SK-N-SH (cell line): ENCODE data around the gene EPB41L5. TPM values are rescaled to one million over a fixed set of nuclear protein-coding genes. Genes with fewer than 3 reads are reported as not detected.

ENCODE experiments used
- CTCF ChIA-PET: fragments of 300-600, 350-600 bp; formaldehyde crosslinking; extraction: SDS; loops from one replicate; lab custom pipeline; 2021; lab: Yijun Ruan, JAX
- POLR2A ChIA-PET: fragments of 350-600 bp; sonication (Branson Sonifier 250); formaldehyde crosslinking; extraction: SDS; loops from one replicate; lab custom pipeline; 2020; ENCODE audit warnings: antibody characterized with exemption, inconsistent platforms; lab: Yijun Ruan, JAX
- DNase-seq: peaks from one replicate; pipeline ENCODE4 v3.0.0; 2012
- H2AFZ ChIP-seq: fragments of 200-600 bp; sonication (generic); 2 replicates; pipeline ENCODE4 v1.8.1; 2016; ENCODE audit warnings: antibody characterized with exemption, mild to moderate bottlenecking, low read depth
- H3F3A ChIP-seq: fragments of 200-600 bp; sonication (generic); replicated peaks from 2 replicates; pipeline ENCODE3; 2016; ENCODE audit warnings: antibody characterized with exemption, mild to moderate bottlenecking; ENCODE audit not compliant: insufficient read depth
- H3K27ac ChIP-seq, 2 experiments: fragments of 200-500 bp in 1 of 2; fragments of 200-600 bp in 1 of 2; sonication (Bioruptor generic) in 1 of 2; sonication (generic), shearing (Covaris generic) in 1 of 2; 2 replicates each; pipeline versions ENCODE4 v1.5.1 to v1.6.1; 2014 to 2016; ENCODE audit warnings: low read depth in 2 of 2, inconsistent platforms in 1 of 2, low read length in 1 of 2, mild to moderate bottlenecking in 1 of 2, mixed read lengths in 1 of 2
- H3K27me3 ChIP-seq: fragments of 200-600 bp; sonication (generic), shearing (Covaris generic); 2 replicates; pipeline ENCODE4 v1.6.1; 2016; ENCODE audit warnings: mixed run types; ENCODE audit not compliant: insufficient read depth
- H3K36me3 ChIP-seq, 2 experiments: fragments of 200-500 bp in 1 of 2; fragments of 200-600 bp in 1 of 2; sonication (Bioruptor generic) in 1 of 2; sonication (generic) in 1 of 2; replicated peaks in 1 of 2; 2 replicates each; pipeline versions ENCODE3 to v1.5.1; 2014 to 2016; ENCODE audit warnings: low read length in 1 of 2, mild to moderate bottlenecking in 1 of 2; ENCODE audit not compliant: insufficient read depth in 2 of 2, control insufficient read depth in 1 of 2
- H3K4me1 ChIP-seq, 2 experiments: fragments of 200-500 bp in 1 of 2; fragments of 200-600 bp in 1 of 2; sonication (Bioruptor generic) in 1 of 2; sonication (generic), shearing (Covaris generic) in 1 of 2; 2 replicates each; pipeline versions ENCODE4 v1.5.1 to v1.6.1; 2014 to 2016; ENCODE audit warnings: low read depth in 1 of 2, low read length in 1 of 2, mixed run types in 1 of 2; ENCODE audit not compliant: insufficient read depth in 2 of 2, control insufficient read depth in 1 of 2
- H3K4me2 ChIP-seq: fragments of 200-600 bp; sonication (generic), shearing (Covaris generic); 2 replicates; pipeline ENCODE4 v1.6.1; 2017; ENCODE audit warnings: mixed run types
- H3K4me3 ChIP-seq, 2 experiments: fragments of 200-500 bp in 1 of 2; fragments of 200-600 bp in 1 of 2; sonication (Bioruptor generic) in 1 of 2; sonication (generic), shearing (Covaris generic) in 1 of 2; 2 replicates each; pipeline versions ENCODE4 v1.5.1 to v1.8.1; 2014 to 2016; ENCODE audit warnings: low read depth in 2 of 2, inconsistent platforms in 1 of 2, low read length in 1 of 2, mild to moderate bottlenecking in 1 of 2, mixed read lengths in 1 of 2, moderate library complexity in 1 of 2
- H3K79me2 ChIP-seq: fragments of 200-600 bp; sonication (generic); 2 replicates; pipeline ENCODE4 v1.8.1; 2017; ENCODE audit warnings: mild to moderate bottlenecking; ENCODE audit not compliant: insufficient read depth
- H3K9ac ChIP-seq: fragments of 200-600 bp; sonication (generic); 2 replicates; pipeline ENCODE4 v1.6.1; 2017; ENCODE audit warnings: mixed run types
- H3K9me2 ChIP-seq: fragments of 200-600 bp; sonication (generic); 2 replicates; pipeline ENCODE4 v1.6.1; 2017; ENCODE audit warnings: mixed run types
- H3K9me3 ChIP-seq: fragments of 200-600 bp; sonication (generic); 2 replicates; pipeline ENCODE4 v1.6.1; 2017; ENCODE audit warnings: mixed run types, mild to moderate bottlenecking, moderate library complexity
- H4K20me1 ChIP-seq: fragments of 200-600 bp; sonication (generic); 2 replicates; pipeline ENCODE4 v1.6.1; 2017; ENCODE audit warnings: mild to moderate bottlenecking, mixed run types; ENCODE audit not compliant: insufficient read depth
- CHD2 ChIP-seq: fragments of 150-350 bp; IDR thresholded peaks from 2 replicates; pipeline ENCODE4 v1.6.1; 2018; ENCODE audit warnings: low read length; ENCODE audit not compliant: partially characterized antibody
- ELF1 ChIP-seq: IDR thresholded peaks from 2 replicates; pipeline ENCODE4 v1.4.0; 2012
- EP300 ChIP-seq, 2 experiments: IDR thresholded peaks; 2 replicates each; pipeline versions ENCODE4 v1.4.0 to v1.6.1; 2012; ENCODE audit warnings: borderline replicate concordance in 1 of 2, low read depth in 1 of 2, low read length in 1 of 2
- FOSL2 ChIP-seq: IDR thresholded peaks from 2 replicates; pipeline ENCODE4 v1.4.0; 2012; ENCODE audit warnings: low read depth, mild to moderate bottlenecking, moderate library complexity, borderline replicate concordance
- FOXM1 ChIP-seq: IDR thresholded peaks from 2 replicates; pipeline ENCODE4 v1.4.0; 2012; ENCODE audit warnings: low read depth, mild to moderate bottlenecking
- GABPA ChIP-seq: IDR thresholded peaks from 2 replicates; pipeline ENCODE4 v1.4.0; 2012; ENCODE audit warnings: low read depth, mild to moderate bottlenecking
- MEF2A ChIP-seq: IDR thresholded peaks from 2 replicates; pipeline ENCODE4 v1.4.0; 2012; ENCODE audit warnings: low read depth, borderline replicate concordance
- POLR2AphosphoS5 ChIP-seq: IDR thresholded peaks from 2 replicates; pipeline ENCODE4 v1.6.1; 2012; ENCODE audit warnings: low read depth, low read length
- RAD21 ChIP-seq: IDR thresholded peaks from 2 replicates; pipeline ENCODE4 v1.6.1; 2012; ENCODE audit warnings: mild to moderate bottlenecking, low read length
- RCOR1 ChIP-seq: fragments of 150-350 bp; IDR thresholded peaks from 2 replicates; pipeline ENCODE4 v1.6.1; 2017; ENCODE audit warnings: antibody characterized with exemption, low read length
- RXRA ChIP-seq: IDR thresholded peaks from 2 replicates; pipeline ENCODE4 v1.4.0; 2012; ENCODE audit warnings: low read depth, mild to moderate bottlenecking, borderline replicate concordance
- SIN3A ChIP-seq: IDR thresholded peaks from 2 replicates; pipeline ENCODE4 v1.6.1; 2012; ENCODE audit warnings: low read depth, mild to moderate bottlenecking, low read length, moderate library complexity, borderline replicate concordance
- SMC3 ChIP-seq: IDR thresholded peaks from 2 replicates; pipeline ENCODE4 v1.6.1; 2012; ENCODE audit warnings: low read depth, low read length, improper control_type of control experiment
- TCF12 ChIP-seq: IDR thresholded peaks from 2 replicates; pipeline ENCODE4 v1.4.0; 2012
- WGBS: methylation state at CpG from one replicate; pipeline ENCODE4 v1.1.6; 2017; ENCODE audit warnings: low lambda C conversion rate; 5-methylcytosine and 5-hydroxymethylcytosine counted together
- polyA plus RNA-seq, 3 experiments: library from polyadenylated mRNA; depleted of rRNA; stranded (reverse); fragments of >200 nt; gene quantifications; 2 replicates each; pipeline ENCODE4 v1.2.3, GENCODE V29; 2012
- TF ChIP-seq, protein P1 (sequence below): fragments of 200-600 bp; sonication (generic); IDR thresholded peaks from 2 replicates; pipeline ENCODE4 v1.6.1; 2017; ENCODE audit warnings: antibody characterized with exemption, mild to moderate bottlenecking, moderate library complexity
- TF ChIP-seq, protein P2 (sequence below): IDR thresholded peaks from 2 replicates; pipeline ENCODE4 v1.4.0; 2012; ENCODE audit warnings: low read depth, borderline replicate concordance
- TF ChIP-seq, protein P3 (sequence below): fragments of 150-350 bp; IDR thresholded peaks from 2 replicates; pipeline ENCODE4 v1.6.1; 2017; ENCODE audit warnings: antibody characterized with exemption, low read length, low read depth, borderline replicate concordance
- TF ChIP-seq, protein P4 (sequence below): IDR thresholded peaks from 2 replicates; pipeline ENCODE4; 2012

The EPB41L5 gene
- polyA plus RNA-seq, 1 of the 3 experiments (the other 2 are of a cell fraction): 5.3 TPM

DNA sequence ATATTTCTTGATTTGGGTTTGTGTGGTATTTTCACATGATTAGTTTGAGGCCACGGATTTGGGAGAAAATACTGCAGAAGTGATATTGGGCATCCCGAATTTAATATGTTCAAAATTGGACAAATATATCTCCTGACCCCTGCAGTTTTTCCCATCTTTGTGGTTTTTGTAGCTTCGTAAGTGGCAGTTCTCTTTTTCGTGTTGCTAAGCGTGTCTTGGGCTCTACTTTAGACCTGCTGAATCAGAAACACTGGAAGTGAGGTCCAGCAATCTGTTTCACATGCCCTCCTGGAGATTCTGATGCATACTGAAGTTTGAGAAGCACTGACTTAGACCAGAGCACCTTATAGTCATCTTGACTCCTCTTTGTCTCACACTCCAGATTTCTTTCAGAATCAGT, 98.3 kb downstream of the EPB41L5 start (continued):
- TF ChIP-seq RCOR1: no peak
- TF ChIP-seq, protein P1, sequence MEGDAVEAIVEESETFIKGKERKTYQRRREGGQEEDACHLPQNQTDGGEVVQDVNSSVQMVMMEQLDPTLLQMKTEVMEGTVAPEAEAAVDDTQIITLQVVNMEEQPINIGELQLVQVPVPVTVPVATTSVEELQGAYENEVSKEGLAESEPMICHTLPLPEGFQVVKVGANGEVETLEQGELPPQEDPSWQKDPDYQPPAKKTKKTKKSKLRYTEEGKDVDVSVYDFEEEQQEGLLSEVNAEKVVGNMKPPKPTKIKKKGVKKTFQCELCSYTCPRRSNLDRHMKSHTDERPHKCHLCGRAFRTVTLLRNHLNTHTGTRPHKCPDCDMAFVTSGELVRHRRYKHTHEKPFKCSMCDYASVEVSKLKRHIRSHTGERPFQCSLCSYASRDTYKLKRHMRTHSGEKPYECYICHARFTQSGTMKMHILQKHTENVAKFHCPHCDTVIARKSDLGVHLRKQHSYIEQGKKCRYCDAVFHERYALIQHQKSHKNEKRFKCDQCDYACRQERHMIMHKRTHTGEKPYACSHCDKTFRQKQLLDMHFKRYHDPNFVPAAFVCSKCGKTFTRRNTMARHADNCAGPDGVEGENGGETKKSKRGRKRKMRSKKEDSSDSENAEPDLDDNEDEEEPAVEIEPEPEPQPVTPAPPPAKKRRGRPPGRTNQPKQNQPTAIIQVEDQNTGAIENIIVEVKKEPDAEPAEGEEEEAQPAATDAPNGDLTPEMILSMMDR: no peak
- TF ChIP-seq, protein P2, sequence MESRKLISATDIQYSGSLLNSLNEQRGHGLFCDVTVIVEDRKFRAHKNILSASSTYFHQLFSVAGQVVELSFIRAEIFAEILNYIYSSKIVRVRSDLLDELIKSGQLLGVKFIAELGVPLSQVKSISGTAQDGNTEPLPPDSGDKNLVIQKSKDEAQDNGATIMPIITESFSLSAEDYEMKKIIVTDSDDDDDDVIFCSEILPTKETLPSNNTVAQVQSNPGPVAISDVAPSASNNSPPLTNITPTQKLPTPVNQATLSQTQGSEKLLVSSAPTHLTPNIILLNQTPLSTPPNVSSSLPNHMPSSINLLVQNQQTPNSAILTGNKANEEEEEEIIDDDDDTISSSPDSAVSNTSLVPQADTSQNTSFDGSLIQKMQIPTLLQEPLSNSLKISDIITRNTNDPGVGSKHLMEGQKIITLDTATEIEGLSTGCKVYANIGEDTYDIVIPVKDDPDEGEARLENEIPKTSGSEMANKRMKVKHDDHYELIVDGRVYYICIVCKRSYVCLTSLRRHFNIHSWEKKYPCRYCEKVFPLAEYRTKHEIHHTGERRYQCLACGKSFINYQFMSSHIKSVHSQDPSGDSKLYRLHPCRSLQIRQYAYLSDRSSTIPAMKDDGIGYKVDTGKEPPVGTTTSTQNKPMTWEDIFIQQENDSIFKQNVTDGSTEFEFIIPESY: no peak

DNA sequence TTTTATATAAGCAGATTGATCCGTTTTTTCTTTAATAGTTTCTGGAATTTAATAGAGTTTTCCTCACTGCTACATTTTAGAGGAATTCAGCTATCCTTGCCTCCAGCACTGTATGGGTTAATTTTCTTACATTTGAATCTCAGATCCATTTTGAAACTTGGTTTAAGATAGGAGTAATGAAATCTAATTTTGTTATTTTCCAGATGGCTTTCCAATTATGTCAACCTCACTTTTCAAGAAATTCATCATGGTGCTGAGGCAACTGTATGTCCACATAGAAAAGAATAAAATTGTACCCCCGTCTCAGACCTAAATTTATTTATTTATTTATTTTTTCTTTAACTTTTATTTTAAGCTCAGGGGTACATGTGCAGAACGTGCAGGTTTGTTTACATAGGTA, 105.1 kb downstream of the EPB41L5 start:
- no peaks in the 10 kb centered on the region for H3K9me2 ChIP-seq
- H3K4me2 ChIP-seq: no peak overlapping the region
- TF ChIP-seq CHD2 (peak; percentile 32), TCF12 (0 out of 2 replicates have a peak, but pooled peaks have one; percentile 21), RCOR1 (peak; percentile 51; the same call in 1 of the 2 replicates), EP300 (IDR thresholded peaks at IDR 0.05; ENCODE audit: borderline replicate concordance in 1 of 2, low read depth in 1 of 2, low read length in 1 of 2) (peak in 1 of 2 experiments; percentile 62; a peak in 2 of 4 replicates), SMC3 (no peak)
- ChIA-PET POLR2A (no interaction called here), CTCF (interaction anchor here (1.3 to 1.4 kb wide), 2 partner anchors 57 to 195 kb away, joined by 3 to 5 read pairs; no protein-coding TSS in a partner anchor)
- DNase-seq: peak; percentile 25
- H3K27me3 ChIP-seq: no peaks in the 10 kb centered on the region
- peak overlapping the region in 1 of 2 experiments; percentile 67; a peak in 1 of 4 replicates for H3K27ac ChIP-seq
- no peaks in the 10 kb centered on the region for H3K79me2 ChIP-seq
- WGBS: 47% methylated on average over 3 of the region's 3 CpGs
- H3K9me3 ChIP-seq: no peaks in the 10 kb centered on the region
- no peak overlapping the region for H2AFZ ChIP-seq
- H3K9ac ChIP-seq: no peak overlapping the region
- no peaks in the 10 kb centered on the region for H4K20me1 ChIP-seq
- H3K36me3 ChIP-seq: peaks cover 0 to 5% of the 10 kb centered on the region in 2 experiments
- H3K4me3 ChIP-seq: no peak overlapping the region
- peaks cover 4% of the 10 kb centered on the region for H3F3A ChIP-seq
- H3K4me1 ChIP-seq: no peaks in the 10 kb centered on the region; a peak in 1 of 4 replicates

DNA sequence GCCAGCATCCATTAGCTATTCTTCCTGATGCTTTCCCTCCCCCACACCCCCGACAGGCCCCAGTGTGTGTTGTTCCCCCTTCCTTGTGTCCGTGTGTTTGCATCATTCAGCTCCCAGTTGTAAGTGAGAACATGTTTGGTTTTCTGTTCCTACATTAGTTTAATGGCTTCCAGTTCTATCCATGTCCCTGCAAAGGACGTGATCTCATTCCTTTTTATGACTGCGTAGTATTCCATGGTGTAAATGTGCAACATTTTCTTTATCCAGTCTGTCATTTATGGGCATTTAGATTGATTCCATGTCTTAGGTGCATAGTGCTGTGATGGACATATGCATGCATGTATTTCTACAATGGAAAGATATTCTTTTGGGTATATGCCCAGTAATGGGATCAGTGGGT, 105.6 kb downstream of the EPB41L5 start:
- Histone ChIP-seq H2AFZ (no peak overlapping the region), H3K9me3 (no peaks in the 10 kb centered on the region), H4K20me1 (no peaks in the 10 kb centered on the region), H3K9me2 (no peaks in the 10 kb centered on the region), H3F3A (peaks cover 4% of the 10 kb centered on the region), H3K4me1 (no peaks in the 10 kb centered on the region; a peak in 1 of 4 replicates), H3K4me2 (no peak overlapping the region), H3K36me3 (peaks cover 0 to 5% of the 10 kb centered on the region in 2 experiments), H3K4me3 (no peak overlapping the region), H3K79me2 (no peaks in the 10 kb centered on the region), H3K27me3 (no peaks in the 10 kb centered on the region), H3K9ac (no peak overlapping the region), H3K27ac (peak overlapping the region in 1 of 2 experiments; percentile 8; a peak in 1 of 4 replicates)
- ChIA-PET CTCF (interaction anchor here (1.1 to 2.6 kb wide), 3 partner anchors 8 to 57 kb away, joined by 3 to 6 read pairs (median 6); no protein-coding TSS in a partner anchor), POLR2A (no interaction called here)
- TF ChIP-seq MEF2A: no peak
- TF ChIP-seq, protein P3, sequence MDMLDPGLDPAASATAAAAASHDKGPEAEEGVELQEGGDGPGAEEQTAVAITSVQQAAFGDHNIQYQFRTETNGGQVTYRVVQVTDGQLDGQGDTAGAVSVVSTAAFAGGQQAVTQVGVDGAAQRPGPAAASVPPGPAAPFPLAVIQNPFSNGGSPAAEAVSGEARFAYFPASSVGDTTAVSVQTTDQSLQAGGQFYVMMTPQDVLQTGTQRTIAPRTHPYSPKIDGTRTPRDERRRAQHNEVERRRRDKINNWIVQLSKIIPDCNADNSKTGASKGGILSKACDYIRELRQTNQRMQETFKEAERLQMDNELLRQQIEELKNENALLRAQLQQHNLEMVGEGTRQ: no peak
- TF ChIP-seq RXRA: no peak
- TF ChIP-seq, protein P4, sequence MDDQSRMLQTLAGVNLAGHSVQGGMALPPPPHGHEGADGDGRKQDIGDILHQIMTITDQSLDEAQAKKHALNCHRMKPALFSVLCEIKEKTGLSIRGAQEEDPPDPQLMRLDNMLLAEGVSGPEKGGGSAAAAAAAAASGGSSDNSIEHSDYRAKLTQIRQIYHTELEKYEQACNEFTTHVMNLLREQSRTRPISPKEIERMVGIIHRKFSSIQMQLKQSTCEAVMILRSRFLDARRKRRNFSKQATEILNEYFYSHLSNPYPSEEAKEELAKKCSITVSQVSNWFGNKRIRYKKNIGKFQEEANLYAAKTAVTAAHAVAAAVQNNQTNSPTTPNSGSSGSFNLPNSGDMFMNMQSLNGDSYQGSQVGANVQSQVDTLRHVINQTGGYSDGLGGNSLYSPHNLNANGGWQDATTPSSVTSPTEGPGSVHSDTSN: no peak
- TF ChIP-seq FOXM1: no peak
- TF ChIP-seq FOSL2: no peak
- TF ChIP-seq GABPA: no peak
- TF ChIP-seq ELF1: no peak
- no peak for TF ChIP-seq CHD2
- no peak for TF ChIP-seq RAD21
- no peak for TF ChIP-seq SIN3A
- no peak for TF ChIP-seq POLR2AphosphoS5
- TF ChIP-seq SMC3: no peak
- DNase-seq: no peak
- WGBS: 79% methylated on average over 4 of the region's 4 CpGs
